Measurements from ENCODE around the gene FBN2.

Gene FBN2

GRCh38 chr5:128426090-128426534, 111.9 kb downstream of the FBN2 start:
- TF ChIP-seq CTCF (IDR thresholded peaks at IDR 0.05; ENCODE audit: low read depth, low read length), result no peak
- DNase-seq (ENCODE audit: extremely low read depth, low read depth), result no peak

GRCh38 chr5:128424646-128425045, 113.4 kb downstream of the FBN2 start:
- no peak for TF ChIP-seq CTCF (IDR thresholded peaks at IDR 0.05; ENCODE audit: low read depth, low read length)
- DNase-seq (ENCODE audit: extremely low read depth, low read depth), result no peak

GRCh38 chr5:128422612-128423011, 115.4 kb downstream of the FBN2 start:
- no peak for TF ChIP-seq CTCF (IDR thresholded peaks at IDR 0.05; ENCODE audit: low read depth, low read length)

GRCh38 chr5:128414469-128414868, 123.6 kb downstream of the FBN2 start:
- TF ChIP-seq CTCF (IDR thresholded peaks at IDR 0.05; ENCODE audit: low read depth, low read length), result no peak
- no peak for DNase-seq (ENCODE audit: extremely low read depth, low read depth)

More at GRCh38 chr5:128422612-128423011, 115.4 kb downstream of the FBN2 start:
- DNase-seq (ENCODE audit: extremely low read depth, low read depth), result no peak

- TF ChIP-seq CTCF (IDR thresholded peaks at IDR 0.05; ENCODE audit: low read depth, low read length), result no peak
- no peak for DNase-seq (ENCODE audit: extremely low read depth, low read depth)
Measured at GRCh38 chr5:128413356-128413755, 124.7 kb downstream of the FBN2 start.

- TF ChIP-seq CTCF (IDR thresholded peaks at IDR 0.05; ENCODE audit: low read depth, low read length), result no peak
- no peak for DNase-seq (ENCODE audit: extremely low read depth, low read depth)
Measured at GRCh38 chr5:128412145-128412930, 125.7 kb downstream of the FBN2 start.

- no peak for DNase-seq (ENCODE audit: extremely low read depth, low read depth)
- no peak for TF ChIP-seq CTCF (IDR thresholded peaks at IDR 0.05; ENCODE audit: low read depth, low read length)
Measured at GRCh38 chr5:128409166-128409800, 128.8 kb downstream of the FBN2 start.
